ENCODE results near the gene MYL7. TPM values are rescaled to one million over a fixed set of nuclear protein-coding genes. Genes with fewer than 3 reads are reported as not detected.

Gene MYL7
- total and polyA plus RNA-seq, 2 of the 13 experiments (the other 11 are each of a cell fraction or from before 2014, with no cell fraction given): 1.8 TPM; not detected in 1

DNA sequence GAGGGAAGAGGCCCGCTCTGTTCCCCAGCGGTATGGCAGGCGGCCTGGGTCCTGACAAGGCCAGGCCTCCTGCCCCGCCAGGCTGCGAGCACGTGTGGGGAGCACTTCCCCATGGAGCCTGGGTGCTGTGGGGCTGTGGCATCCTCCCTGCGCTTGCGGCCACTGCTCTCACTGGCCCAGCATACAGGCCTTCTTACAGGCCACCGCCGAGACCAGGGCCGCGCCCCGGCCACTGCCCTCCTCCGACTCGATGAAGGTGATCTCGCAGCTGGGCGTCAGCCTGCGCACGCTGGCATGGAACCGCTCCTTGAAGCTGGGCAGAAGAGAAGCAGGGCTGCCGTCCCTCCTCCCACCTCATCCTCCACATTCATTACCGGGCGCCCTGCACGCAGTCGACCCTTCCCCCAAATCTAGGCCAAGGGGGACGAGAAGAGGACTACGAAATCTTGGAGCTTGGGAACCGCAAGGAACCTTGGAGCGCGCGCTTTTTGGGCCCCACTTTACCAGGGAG lies 3.9 kb upstream of the MYL7 start:
- ATAC-seq (no peak), DNase-seq (ENCODE audit: low spot score) (no peak), FAIRE-seq (no peak)
- in situ Hi-C loops (cut with HindIII; ENCODE audit: extremely low pct_ligation_motif_present, low pct_unique_long_range_greater_than_20kb) (no loop called here), intact Hi-C loops (cut with micrococcal nuclease; ENCODE audit: unreplicated experiment) (no loop called here)
- Histone ChIP-seq H3K4me3 (replicated peaks in 1 of 3; ENCODE audit: insufficient read depth in 1 of 3, low read depth in 2 of 3, low read length in 3 of 3) (no peak overlapping the region), H3K79me2 (ENCODE audit: insufficient read depth, low read length) (no peaks in the 10 kb centered on the region), H3K27ac (ENCODE audit: extremely low read length, insufficient read depth, low read length) (no peak overlapping the region), H3K27me3 (ENCODE audit: control insufficient read depth in 1 of 2, insufficient read depth in 2 of 2, low read length in 2 of 2) (peaks cover 0 to 24% of the 10 kb centered on the region in 2 experiments; a peak in 2 of 5 replicates), H3K9me3 (ENCODE audit: low read length) (no peaks in the 10 kb centered on the region), H3K4me1 (ENCODE audit: insufficient read depth, low read length) (no peaks in the 10 kb centered on the region), H3K4me2 (ENCODE audit: low read depth, low read length) (no peak overlapping the region), H3K9ac (ENCODE audit: insufficient read depth, low read depth, low read length) (no peak overlapping the region), H3K36me3 (replicated peaks in 1 of 2; ENCODE audit: control insufficient read depth in 1 of 2, insufficient read depth in 2 of 2, low read length in 2 of 2) (no peaks in the 10 kb centered on the region), H4K20me1 (ENCODE audit: insufficient read depth, low read length) (no peaks in the 10 kb centered on the region), H2AFZ (ENCODE audit: low read length) (no peak overlapping the region)
- no TSS peak for BruUV-seq (replicated peaks)
- TF ChIP-seq TBL1XR1 (IDR thresholded peaks at IDR 0.05; ENCODE audit: borderline replicate concordance, low read length, partially characterized antibody): no peak
- TF ChIP-seq ZNF263 (CRISPR knock-in tag; IDR thresholded peaks at IDR 0.05): peak; percentile 57; the same call in 1 of the 2 replicates
- 79% methylated on average over 19 of the region's 31 CpGs for WGBS (ENCODE audit: low lambda C conversion rate)
- ChIA-PET POLR2A (no interaction called here), CTCF (ENCODE audit: low intra/inter-chr PET ratio, low total read pairs) (no interaction called here)

DNA sequence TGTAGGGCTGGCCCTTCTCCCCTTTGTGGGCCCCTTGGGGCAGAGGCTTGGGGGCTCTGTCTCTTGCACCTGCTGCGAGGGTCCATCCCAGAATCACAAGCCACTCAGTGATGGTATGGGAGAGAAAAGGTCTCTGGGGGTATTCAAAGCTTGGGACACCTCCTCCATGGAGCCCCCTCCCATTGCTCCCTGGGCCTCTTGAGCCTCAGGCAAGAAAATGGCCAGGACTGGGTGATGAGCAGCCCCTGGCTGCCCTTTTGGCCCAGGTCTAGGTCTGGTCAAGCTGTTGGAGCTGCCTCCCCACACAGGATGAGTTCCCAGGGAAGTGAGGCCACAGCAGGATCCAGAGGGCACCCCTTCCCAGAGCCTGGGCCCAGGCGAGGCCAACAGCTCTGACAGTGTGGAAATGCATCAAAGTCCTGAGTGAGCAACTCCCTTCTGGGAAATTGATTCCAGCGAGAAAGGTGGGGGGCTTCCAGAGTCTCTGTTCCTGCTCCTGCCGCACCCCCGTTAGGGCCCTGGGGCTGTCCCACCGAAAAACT lies 3.4 kb upstream of the MYL7 start:
- BruUV-seq (replicated peaks): no TSS peak
- Histone ChIP-seq H3K9me3 (ENCODE audit: low read length) (no peaks in the 10 kb centered on the region), H3K4me3 (replicated peaks in 1 of 3; ENCODE audit: insufficient read depth in 1 of 3, low read depth in 2 of 3, low read length in 3 of 3) (no peak overlapping the region), H4K20me1 (ENCODE audit: insufficient read depth, low read length) (no peaks in the 10 kb centered on the region), H2AFZ (ENCODE audit: low read length) (no peak overlapping the region), H3K36me3 (replicated peaks in 1 of 2; ENCODE audit: control insufficient read depth in 1 of 2, insufficient read depth in 2 of 2, low read length in 2 of 2) (no peaks in the 10 kb centered on the region), H3K4me1 (ENCODE audit: insufficient read depth, low read length) (no peaks in the 10 kb centered on the region), H3K4me2 (ENCODE audit: low read depth, low read length) (no peak overlapping the region), H3K27me3 (ENCODE audit: control insufficient read depth in 1 of 2, insufficient read depth in 2 of 2, low read length in 2 of 2) (peaks cover 0 to 19% of the 10 kb centered on the region in 2 experiments; a peak in 2 of 5 replicates), H3K9ac (ENCODE audit: insufficient read depth, low read depth, low read length) (no peak overlapping the region), H3K27ac (ENCODE audit: extremely low read length, insufficient read depth, low read length) (no peak overlapping the region), H3K79me2 (ENCODE audit: insufficient read depth, low read length) (no peaks in the 10 kb centered on the region)
- in situ Hi-C loops (cut with HindIII; ENCODE audit: extremely low pct_ligation_motif_present, low pct_unique_long_range_greater_than_20kb) (no loop called here), intact Hi-C loops (cut with micrococcal nuclease; ENCODE audit: unreplicated experiment) (no loop called here)
- CTCF ChIA-PET (ENCODE audit: low intra/inter-chr PET ratio, low total read pairs): no interaction called here
- POLR2A ChIA-PET: no interaction called here
- WGBS (ENCODE audit: low lambda C conversion rate): no CpG with 5 or more reads among the region's 6 CpGs
- TF ChIP-seq TCF7 (IDR thresholded peaks at IDR 0.05; ENCODE audit: low read depth) (no peak), NFE2L1 (CRISPR knock-in tag; IDR thresholded peaks at IDR 0.05; ENCODE audit: borderline replicate concordance) (no peak)
- TF ChIP-seq, protein P1, sequence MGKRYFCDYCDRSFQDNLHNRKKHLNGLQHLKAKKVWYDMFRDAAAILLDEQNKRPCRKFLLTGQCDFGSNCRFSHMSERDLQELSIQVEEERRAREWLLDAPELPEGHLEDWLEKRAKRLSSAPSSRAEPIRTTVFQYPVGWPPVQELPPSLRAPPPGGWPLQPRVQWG (CRISPR knock-in tag; IDR thresholded peaks at IDR 0.05; ENCODE audit: borderline replicate concordance, low read depth): no peak
- TF ChIP-seq, protein P2, sequence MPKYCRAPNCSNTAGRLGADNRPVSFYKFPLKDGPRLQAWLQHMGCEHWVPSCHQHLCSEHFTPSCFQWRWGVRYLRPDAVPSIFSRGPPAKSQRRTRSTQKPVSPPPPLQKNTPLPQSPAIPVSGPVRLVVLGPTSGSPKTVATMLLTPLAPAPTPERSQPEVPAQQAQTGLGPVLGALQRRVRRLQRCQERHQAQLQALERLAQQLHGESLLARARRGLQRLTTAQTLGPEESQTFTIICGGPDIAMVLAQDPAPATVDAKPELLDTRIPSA (CRISPR knock-in tag; IDR thresholded peaks at IDR 0.05; ENCODE audit: borderline replicate concordance): no peak
- no peak for DNase-seq (ENCODE audit: low spot score)
- ATAC-seq: no peak
- no peak for FAIRE-seq
